CD4-positive, alpha-beta T cell treated with Interferon gamma for 1 hour (primary cell): Measurements from ENCODE around the gene TCF7L2.
A peak's percentile ranks its signal among the peaks of the same experiment; 100 is the strongest.

Experiments used
- DNase-seq: peaks from one replicate; pipeline ENCODE4 v3.0.0-alpha.2; 2020

TCF7L2 gene

GRCh38 chr10:113161066-113161465 lies 211.0 kb downstream of the TCF7L2 start:
- no peak for DNase-seq

- DNase-seq, result no peak
Observed at GRCh38 chr10:113162960-113163359, 212.9 kb downstream of the TCF7L2 start.

- DNase-seq, result no peak
Observed at GRCh38 chr10:113165673-113166072, 215.6 kb downstream of the TCF7L2 start.

GRCh38 chr10:113167702-113168101 lies 217.7 kb downstream of the TCF7L2 start:
- DNase-seq, result no peak

- no peak for DNase-seq
Observed at GRCh38 chr10:113168584-113168983, 218.5 kb downstream of the TCF7L2 start.

GRCh38 chr10:113169111-113169510 lies 219.1 kb downstream of the TCF7L2 start:
- no peak for DNase-seq

GRCh38 chr10:113169853-113170460 lies 219.9 kb downstream of the TCF7L2 start:
- peak; percentile 31 for DNase-seq

GRCh38 chr10:113171662-113172061 lies 221.6 kb downstream of the TCF7L2 start:
- no peak for DNase-seq

- DNase-seq, result no peak
Observed at GRCh38 chr10:113175176-113175575, 225.1 kb downstream of the TCF7L2 start.

- DNase-seq, result no peak
Observed at GRCh38 chr10:113175756-113176651, 226.0 kb downstream of the TCF7L2 start.

GRCh38 chr10:113176652-113177155 lies 226.7 kb downstream of the TCF7L2 start:
- no peak for DNase-seq

- DNase-seq, result no peak
Observed at GRCh38 chr10:113177156-113177935, 227.3 kb downstream of the TCF7L2 start.

GRCh38 chr10:113177936-113178335 lies 227.9 kb downstream of the TCF7L2 start:
- DNase-seq, result no peak

- no peak for DNase-seq
Observed at GRCh38 chr10:113178771-113179170, 228.7 kb downstream of the TCF7L2 start.

- peak; percentile 65 for DNase-seq
Observed at GRCh38 chr10:113179265-113179664, 229.2 kb downstream of the TCF7L2 start.

GRCh38 chr10:113179966-113180365 lies 229.9 kb downstream of the TCF7L2 start:
- no peak for DNase-seq

GRCh38 chr10:113180401-113181154 lies 230.5 kb downstream of the TCF7L2 start:
- DNase-seq, result no peak

- no peak for DNase-seq
Observed at GRCh38 chr10:113182154-113182553, 232.1 kb downstream of the TCF7L2 start.

GRCh38 chr10:113183573-113183972 lies 233.5 kb downstream of the TCF7L2 start:
- DNase-seq, result no peak

GRCh38 chr10:113187063-113187777 lies 237.2 kb downstream of the TCF7L2 start:
- DNase-seq, result no peak

GRCh38 chr10:113199459-113199858 lies 249.4 kb downstream of the TCF7L2 start:
- no peak for DNase-seq

- no peak for DNase-seq
Observed at GRCh38 chr10:113202011-113202410, 252.0 kb downstream of the TCF7L2 start.
